Activated T-cell treated with anti-CD3 and anti-CD28 coated beads for 1 hour (primary cell): ENCODE results near the gene PTPRM.
"Not testable (repeated sequence)": the region's sequence is repeated elsewhere in the genome, so short reads cannot be mapped to it uniquely, and the experiment has no call there.

Experiments used
- DNase-seq: peaks from one replicate; pipeline ENCODE4 v3.0.0-alpha.2; 2020; ENCODE audit warnings: low read depth

Gene PTPRM

DNA sequence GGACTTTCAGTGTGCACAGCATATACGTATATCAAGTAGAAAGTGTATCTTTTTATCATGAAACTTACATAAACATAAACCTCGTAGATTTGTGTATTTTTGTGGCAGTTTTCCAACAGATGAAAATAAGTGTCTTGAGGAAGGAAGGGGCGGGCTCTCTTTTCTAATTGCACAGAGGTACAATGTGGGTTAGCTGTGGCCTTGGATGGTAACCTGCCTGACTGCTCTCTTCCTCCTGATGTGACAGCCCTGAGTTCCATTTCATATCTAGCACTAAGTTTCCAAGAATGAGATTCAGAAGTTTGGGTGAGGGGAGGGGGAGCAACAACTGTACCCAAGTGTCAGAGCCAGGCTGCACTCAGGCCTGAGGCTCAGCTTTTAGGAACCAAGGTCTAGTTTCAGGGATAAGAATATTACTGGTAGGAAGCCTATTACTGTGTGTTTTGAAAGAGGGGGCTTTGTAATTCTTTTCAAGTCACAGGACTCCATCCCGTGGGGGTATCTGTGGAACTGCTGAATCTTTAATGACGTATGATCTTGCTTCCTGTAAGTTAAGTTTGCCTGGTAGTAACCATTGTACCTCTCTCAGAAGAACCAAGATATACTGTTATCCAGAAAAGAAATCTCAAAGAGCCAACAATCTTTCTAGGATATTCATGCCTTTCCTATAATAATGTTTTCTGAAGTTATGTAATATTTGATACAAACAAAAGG lies 483.7 kb downstream of the PTPRM start:
- no peak for DNase-seq

DNA sequence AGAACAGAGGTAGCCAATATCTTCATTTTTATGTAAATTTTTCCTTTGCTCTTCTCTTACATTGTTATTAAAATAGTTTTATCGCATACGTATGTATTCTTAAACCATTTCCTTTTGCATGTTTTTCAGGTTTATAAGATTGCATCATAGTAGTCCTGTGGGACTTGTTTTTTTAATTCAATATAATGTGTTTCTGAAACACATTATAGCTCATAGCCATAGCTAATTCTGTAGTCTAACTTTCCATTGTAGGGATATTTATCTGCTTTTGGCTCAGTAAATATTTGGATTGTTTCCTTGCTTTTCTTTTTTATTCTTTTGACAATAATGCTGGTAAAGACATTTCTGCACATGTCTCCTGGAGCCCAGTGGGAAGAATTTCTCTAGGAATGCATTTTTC lies 484.3 kb downstream of the PTPRM start:
- no peak for DNase-seq

DNA sequence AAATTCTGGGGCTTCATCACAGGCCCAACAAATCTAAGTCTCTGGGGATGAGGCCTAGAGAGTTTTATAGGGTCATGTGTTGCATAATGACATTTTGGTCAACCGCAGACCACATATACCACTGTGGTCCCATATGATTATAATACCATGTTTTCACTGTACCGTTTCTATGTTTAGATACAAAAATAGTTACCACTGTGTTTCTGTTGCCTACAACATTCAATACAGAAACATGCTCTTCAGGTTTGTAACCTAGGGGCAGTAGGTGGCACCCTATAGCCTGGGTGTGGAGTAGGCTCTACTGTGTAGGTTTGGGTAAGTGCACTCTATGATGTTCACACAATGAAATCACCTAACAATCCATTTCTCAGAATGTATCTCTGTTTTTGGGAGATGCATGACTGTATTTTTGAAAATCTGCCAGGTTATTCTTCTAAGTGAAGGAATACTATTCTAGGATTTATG lies 485.2 kb downstream of the PTPRM start:
- DNase-seq = no peak

DNA sequence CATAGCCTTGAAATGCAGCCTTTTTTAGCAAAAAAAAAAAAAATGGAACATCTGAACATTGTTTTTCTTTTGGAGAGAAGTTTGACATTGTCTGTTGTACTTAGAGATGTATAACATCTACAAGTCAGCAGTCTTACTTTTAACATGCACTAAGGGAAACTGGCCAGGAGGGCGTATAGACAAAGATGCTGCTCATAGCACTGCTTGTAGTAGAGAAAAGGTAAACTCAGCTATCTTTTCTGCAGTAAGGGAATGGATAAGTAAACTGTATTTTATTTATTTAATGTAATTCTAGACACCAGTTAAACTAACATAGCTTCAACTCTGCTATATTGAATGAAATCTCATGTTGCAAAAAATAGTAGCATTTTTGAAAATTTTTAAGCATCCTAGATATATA lies 489.6 kb downstream of the PTPRM start:
- no peak for DNase-seq

DNA sequence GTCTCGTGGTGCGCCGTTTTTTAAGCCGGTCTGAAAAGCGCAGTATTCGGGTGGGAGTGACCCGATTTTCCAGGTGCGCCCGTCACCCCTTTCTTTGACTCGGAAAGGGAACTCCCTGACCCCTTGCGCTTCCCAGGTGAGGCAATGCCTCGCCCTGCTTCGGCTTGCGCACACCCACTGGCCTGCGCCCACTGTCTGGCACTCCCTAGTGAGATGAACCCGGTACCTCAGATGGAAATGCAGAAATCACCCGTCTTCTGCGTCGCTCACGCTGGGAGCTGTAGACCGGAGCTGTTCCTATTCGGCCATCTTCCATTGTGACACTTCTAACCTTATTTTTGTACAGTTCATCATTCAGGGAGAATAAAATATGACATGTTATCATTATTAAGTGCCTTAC lies 496.0 kb downstream of the PTPRM start:
- DNase-seq = not testable (repeated sequence)

DNA sequence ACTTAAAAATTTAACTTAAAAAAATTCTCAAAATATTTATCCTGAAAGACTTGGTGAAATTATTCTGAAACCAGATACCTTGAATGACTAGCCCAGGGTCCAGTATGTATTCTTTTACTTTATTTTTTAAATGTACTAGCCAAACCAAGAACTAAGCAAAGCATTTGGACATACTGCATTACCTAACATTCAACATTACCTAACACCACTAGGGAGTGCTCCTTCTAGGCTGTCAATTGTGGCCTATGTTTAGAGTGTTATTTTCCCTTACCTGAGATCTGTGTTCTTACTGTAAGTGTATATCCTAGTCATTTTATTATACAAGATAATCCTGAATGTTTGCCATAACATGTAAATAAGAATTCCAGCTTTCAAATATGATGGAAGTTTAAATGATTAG lies 496.6 kb downstream of the PTPRM start:
- DNase-seq = no peak

DNA sequence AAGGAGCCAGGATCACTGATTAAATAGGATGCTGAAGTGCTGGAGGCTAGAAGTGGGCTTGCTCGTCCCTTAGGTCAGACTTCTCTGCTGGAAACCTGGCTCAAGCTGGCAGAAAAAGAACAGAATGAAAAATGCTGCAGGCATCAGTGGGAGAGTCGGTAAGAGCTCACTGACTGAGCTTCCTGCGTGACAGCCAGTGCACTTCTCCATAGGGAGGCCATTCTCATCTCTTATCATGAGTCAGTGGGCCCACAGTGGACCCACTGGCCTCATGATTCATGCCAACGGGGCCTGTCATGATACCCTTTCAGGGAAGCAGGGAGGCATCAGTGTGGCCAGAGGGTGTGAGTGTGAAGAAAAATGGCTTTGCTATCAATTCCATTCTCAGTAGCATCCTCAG lies 498.2 kb downstream of the PTPRM start:
- DNase-seq = no peak

DNA sequence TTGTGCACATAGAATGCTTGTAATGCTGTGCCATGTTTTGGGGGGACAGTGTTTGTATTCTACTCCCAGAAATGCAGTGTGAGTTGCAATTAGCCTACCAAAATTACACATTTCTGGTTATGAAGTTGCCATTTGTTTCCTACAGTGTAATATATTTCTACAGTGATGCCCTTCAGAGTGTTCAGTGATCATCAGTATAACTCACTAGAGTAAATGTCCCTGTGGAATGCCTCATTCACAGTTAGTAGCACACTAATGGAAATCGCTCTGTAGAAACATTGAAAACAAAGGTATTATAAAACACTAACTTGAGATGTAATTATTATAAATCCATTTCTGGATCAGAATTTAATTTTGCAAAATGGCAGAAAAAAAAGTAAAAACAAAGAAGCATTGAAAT lies 498.7 kb downstream of the PTPRM start:
- no peak for DNase-seq

DNA sequence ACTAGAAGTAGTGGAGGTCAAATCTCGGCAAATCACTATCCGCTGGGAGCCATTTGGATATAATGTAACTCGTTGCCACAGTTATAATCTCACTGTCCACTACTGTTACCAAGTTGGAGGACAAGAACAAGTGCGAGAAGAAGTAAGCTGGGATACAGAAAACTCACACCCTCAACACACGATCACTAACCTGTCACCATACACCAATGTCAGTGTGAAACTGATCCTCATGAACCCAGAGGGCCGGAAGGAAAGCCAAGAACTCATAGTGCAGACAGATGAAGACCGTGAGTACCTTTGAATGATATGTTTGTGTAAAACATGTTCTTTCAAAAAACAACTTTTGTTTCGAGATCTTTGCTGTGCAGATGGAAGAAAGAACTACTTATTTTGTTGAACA lies 502.6 kb downstream of the PTPRM start:
- DNase-seq = no peak

DNA sequence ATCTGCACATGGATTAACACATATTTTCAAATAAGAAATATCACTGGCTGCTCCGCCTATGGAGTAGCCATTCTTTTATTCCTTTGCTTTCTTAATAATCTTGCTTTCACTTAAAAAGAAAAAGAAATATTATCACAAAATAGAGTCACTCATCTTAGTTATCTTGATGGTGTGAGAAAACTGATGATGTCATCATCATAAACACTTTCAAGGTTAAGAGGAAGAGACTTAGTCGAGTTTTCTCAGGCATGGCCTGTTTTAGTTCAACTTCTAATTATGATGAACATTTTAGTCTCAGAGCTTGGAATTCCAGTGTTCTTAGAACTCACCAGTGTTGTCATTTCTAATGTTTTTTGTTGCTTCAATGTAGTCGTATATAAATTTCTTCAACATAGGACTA lies 506.1 kb downstream of the PTPRM start:
- no peak for DNase-seq

DNA sequence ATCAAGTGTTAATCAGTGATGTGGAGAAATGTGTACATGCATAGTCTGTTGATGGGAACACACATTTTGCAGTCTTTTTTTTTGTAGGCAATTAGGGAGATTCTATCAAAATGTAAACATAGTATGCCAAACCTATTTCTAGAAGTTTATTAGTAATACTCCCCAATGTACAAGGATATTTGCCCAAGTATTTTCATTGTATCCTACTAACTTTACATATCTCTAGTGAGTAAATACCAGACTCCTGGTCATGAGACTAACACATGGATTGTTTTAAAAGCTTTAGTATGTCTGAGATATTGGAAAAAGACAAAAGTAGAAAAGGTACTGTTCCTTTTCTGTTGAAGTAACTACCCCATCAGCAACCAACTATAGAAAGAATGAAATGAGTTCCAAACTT lies 513.0 kb downstream of the PTPRM start:
- no peak for DNase-seq

DNA sequence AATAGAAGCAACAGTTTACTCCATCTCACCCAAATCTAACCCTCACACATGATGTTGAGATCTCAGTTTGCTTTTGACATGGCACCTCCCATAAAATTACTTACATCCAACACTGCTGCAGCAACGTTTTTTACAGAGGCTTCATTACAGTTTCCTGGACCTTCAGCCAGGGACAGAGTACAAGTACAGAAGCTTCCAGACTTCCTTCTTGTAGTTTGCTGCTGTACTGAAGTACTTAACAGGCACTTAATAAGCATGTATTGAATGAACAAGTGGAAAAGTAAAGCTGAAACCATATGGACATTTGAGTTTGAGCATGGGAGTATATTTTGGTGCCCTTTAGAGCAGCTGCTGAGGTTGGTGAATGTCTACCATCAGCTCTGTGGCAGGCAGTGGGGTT lies 514.2 kb downstream of the PTPRM start:
- no peak for DNase-seq

DNA sequence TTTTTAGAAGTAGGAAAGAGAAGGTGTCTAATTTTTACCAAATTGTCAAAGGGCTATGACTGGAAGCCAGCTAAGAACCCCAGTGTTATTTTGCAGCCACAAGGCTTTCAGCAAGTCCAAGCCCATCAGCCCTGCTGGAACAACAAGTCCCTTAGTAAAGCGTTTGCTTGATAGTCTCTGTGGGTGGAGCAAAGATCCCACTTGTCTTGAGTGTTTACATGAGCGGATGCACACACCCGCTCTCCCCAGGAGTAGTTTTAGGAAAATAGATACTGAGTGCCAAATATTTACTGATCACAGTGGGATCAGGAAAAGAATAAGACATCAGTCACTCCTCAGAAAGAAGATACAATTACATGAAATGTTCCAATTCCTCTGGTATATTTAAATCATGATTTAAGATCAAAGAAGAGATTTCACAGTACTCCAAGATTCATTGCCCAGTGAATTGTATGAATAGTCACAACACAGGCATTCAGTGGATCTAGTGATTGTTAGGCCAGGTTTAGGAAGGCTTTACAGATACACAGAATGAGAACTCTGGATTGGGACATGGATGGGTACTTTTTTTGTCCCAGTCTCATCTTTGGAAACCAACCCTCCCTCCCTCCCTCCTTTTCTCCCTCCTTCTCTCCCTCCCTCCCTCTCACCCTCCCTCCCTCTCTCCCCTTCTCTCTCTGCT lies 514.9 kb downstream of the PTPRM start:
- no peak for DNase-seq

DNA sequence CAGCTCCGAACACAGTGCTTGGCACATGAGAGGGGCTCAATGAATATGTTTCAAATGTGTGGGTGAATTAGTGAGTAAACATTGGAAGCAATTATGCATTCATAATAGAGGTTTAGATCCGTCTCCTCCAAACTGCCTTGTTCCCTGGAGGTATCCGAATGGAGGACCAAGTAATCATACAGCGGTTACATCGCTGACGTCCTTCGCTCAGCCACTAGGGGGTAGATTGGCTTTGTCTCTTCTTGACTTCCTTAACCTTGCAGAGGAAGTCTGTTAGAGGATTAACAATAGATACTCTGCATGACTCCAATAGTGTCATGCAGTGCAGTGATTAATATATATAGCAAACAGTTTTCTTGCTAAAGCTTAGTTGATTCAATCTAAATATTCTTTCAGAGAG lies 517.0 kb downstream of the PTPRM start:
- DNase-seq = no peak

DNA sequence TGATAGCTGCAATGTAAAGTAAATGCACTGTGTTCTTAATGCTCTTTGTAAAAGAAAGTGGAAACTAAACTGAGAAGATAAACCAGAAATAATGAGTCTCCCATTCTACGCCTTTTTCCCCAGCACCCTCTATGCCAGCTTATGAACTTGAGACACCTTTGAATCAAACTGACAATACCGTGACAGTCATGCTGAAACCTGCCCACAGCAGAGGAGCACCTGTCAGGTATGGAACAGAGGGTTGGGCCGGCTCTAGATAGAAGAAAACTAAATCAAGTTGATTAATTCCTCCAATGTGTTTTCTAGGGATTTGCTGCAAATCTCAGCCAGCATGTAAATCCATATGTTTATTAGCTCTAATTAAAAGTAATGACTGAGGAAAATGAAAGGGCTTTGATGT lies 521.5 kb downstream of the PTPRM start:
- no peak for DNase-seq

DNA sequence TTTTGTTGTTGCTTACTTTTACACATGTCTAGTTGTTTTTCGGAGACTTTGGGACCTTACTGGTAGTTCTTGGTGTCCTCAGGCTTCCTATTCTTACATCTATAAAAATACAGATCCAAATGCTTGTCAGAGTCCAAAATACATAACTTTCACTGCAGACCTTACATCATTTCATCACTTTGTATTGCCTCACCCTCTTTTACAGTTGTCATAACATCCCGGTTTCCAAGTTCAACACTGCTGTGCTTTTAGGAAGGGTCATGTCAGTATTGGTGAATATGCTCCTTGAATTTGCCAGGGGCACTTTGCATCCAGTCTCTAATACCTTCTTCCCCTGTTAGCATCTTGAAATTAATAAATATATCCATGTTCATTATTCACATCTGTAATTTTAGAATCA lies 523.9 kb downstream of the PTPRM start:
- no peak for DNase-seq

DNA sequence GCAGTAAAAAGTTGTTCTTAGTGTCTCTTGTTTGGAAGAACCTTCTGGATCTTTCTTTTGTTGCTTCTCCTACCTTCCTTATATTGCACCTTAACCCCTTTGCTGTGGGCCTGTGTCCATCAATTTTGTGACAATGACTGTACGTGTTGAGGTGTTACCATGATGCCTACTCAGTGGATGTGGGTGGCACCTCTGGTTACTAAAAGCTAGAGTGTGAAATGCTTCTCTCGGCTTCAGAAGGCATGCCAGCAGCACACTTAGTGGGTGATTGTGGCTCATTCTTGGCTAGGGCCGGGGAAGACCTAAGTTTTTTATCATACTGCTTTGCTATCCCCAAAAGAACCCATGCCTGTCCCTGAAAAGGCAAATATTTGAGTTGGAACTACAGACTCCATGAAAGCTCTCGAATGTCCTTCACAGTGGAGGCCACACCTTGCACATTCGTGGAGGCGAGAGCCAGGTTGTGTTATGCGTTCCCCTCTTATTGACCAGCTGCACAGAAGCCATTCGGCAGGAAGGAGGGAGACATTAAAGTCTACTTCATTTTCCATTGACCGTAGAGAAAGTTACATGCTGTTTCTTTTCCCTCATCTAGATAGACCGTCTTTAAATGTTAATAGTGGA lies 528.9 kb downstream of the PTPRM start:
- DNase-seq = no peak

DNA sequence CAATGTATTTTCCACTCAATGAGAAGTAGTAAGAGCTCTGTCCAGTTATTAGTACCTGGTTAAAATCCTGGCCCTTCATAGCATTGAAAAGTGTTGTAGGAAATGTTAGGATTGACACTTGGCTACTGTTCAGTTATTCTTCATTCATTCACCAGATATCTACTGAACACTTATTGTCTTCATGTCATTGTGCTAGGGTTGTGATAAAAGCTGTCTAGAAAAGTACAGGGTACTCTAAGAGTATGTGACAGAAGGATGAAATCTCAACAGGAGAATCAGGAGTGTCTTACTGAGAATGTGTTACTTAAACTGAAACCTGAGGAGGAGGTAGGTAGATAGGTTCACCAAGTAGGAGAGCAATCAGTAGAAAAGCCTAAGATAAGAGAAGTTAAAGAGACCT lies 530.3 kb downstream of the PTPRM start:
- no peak for DNase-seq

DNA sequence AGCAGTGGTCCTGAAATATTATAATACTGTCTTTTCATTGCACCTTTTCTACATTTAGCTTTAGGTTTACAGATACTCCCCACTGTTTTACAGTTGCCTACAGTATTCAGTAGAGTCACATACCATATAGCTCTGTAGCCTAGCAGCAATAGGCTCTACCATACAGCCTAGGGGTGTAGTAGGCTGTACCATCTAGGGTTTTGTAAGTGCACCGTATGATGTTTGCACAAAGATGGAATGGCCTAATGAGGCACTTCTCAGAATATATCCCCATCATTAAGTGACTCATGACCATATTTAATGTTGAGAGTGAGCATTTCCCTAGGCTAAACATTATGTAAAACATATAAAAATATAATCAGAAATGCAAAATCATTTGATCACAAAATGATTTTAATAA lies 530.8 kb downstream of the PTPRM start:
- no peak for DNase-seq

DNA sequence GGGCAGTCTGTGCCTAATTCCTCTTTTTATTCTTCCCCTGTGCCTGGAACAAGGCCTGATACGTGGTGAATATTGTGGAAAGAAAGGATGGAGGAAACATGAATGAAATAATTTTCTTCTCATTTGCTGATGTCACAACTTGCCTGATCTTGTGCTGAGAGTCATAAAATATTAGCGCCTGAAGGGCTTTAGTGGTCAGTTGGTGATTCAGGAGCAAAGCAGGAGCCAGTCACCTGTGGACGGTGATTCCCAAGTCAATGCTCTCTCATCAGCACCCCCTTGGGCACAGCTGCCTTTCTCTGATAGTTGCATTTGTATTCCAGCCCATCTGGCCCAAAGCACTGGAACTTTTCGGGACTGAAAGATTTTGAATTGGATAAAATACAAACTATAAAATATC lies 539.5 kb downstream of the PTPRM start:
- DNase-seq = no peak

DNA sequence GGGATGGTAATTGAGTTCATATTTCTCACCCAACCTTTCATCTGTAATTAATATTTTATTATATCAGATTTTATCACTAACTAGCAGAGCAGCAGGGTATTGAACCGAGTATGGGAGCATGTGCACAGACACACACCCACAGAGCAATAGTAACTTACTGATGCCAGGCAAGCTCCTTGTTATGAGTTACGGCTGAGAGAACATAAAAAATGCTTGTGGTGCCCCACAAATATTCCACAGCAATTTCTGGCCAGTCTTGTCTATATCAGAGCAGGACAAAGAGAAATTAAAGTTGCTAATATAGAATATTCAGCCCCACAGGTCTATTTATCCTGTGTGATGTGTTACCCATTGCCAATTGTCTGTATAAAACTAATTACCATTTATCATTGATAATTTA lies 540.3 kb downstream of the PTPRM start:
- DNase-seq = no peak

DNA sequence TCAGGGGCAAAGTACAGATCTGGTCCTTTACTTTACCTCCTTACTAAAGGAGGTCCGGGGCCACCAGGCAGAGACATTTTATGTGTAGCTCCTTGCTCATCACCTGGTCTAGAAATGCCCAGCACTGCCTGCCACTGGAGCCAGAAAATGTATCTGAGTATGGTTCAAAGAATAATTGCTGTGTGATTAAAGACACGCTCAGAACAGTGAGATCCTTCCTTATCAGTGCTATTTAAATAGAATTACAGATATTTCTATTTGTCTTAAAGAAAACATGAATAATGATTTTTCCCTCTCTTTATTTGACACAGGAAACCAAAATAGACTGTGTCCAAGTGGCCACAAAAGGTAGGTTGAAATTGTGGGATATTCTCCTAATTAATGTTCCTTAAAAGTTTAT lies 547.4 kb downstream of the PTPRM start:
- DNase-seq = no peak

DNA sequence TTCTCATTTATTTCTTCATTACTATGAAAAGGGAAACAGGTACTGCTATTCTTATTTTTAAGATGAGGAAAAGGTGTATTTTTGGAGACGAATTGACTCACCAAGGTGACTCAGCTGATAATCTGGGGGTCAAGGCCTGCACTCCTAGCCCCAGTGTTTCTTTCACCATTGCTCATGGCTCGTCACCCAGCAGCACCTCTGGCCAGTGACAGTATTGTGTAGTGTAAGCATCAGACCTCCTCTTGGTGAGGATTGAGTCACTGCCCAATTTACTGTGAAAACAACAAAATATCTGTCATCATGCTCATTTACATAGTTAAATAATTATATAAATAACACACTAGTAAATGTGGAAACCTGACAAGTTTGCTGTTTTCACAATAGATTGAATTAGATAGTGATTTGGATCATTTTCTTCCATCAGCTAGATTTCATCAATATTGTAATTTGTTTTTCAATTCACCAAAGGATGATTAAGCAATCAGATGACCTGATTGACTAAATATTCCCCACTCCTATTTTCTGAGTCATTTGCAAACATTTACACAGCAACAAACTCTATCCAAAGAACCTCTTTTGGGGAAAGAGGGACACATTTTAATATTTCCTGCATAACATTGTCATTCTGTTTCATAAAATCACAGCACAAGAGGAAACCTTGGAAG lies 549.4 kb downstream of the PTPRM start:
- no peak for DNase-seq
